GM19238 (cell line): ENCODE measurements around the gene ZNF385C.
A peak's percentile ranks its signal among the peaks of the same experiment; 100 is the strongest.

ENCODE experiments used
- DNase-seq: peaks from one replicate; pipeline ENCODE4 v3.0.0; 2011; ENCODE audit warnings: low spot score; ENCODE audit not compliant: insufficient read length

The ZNF385C gene

DNA sequence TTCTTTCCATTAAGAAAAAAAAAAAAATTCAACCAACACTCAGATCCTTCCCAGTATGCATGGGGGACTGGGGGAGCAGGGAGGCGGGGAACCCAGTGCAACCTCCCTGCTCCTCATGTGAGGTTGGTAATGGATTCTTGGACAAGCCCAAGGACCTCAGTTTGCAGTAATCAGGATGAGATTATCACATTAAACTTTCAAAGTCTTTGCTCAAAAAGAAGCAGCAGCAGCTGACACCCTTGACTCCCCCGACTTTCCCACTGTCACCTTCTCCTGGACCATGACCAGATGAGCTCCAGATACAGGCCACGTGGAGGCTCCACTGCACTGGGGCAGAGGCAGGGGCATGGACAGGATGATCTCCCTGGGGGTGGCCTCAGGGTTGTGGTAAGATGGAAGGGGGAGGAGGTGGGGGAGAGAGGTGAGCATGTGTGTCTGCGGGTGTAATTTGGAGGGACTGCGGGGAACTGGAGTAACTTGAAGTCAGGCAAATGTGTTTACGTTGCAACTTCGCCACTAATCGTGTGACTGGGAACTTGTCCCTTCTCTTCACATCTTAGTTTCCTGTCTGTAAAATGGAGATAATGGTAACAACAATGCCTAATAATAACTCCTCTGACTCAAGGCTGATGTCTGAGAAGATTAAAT, 19.8 kb downstream of the ZNF385C start:
- DNase-seq, result no peak

DNA sequence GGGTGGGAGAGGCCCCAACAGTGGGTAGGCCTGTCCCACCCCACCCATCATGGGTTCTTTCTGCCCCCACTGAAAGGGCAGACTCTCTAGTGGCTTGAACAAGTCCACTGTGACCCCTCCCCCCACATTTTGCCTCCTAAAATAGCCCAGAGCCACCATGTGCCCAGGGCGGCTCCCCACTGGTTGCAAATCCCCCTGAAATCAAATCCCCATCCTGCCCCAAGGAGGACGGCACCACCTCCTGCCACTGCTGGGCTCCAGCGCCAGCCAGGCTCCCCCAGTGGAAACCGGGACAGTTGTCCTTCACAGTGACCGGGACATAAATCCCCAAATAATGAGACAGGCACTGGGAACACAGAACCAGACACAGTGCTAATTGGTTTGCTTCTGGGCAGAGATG, 20.5 kb downstream of the ZNF385C start:
- DNase-seq, result no peak

DNA sequence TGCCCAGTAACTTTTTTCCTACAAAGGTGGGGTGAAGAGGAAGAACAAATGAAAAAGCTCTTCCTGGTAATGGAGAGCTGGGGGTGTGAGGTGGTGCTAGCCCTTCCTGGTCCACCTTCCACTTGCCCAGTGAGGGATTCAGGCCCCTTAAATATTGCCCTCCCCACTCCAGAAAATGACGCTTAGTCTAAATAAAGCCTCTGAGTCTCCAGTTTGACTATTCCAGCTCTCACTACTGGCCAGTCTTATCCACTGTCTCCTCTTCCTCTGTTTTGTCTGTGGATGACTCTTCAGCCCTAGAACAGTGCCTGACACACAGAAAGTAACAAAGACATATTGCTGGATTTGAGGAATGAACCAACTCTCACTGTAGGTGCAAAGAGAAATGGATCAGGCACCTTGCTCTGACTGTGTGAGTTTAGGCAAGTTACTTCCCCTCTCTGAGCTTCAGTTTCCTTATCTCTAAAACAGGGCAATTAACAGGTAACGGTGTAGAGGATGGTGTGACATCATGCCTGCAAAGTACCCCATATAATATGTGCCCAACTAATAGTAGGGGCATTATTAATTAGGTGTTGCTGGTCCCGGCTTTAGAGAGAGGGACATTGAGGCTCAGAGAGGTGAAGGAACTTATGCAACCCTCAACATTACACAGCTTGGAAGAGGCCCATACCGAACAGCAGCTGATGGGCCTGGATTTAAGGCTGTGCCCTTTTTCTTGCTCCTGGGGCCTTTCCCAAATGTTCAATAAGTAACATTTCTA, 21.3 kb downstream of the ZNF385C start:
- no peak for DNase-seq

DNA sequence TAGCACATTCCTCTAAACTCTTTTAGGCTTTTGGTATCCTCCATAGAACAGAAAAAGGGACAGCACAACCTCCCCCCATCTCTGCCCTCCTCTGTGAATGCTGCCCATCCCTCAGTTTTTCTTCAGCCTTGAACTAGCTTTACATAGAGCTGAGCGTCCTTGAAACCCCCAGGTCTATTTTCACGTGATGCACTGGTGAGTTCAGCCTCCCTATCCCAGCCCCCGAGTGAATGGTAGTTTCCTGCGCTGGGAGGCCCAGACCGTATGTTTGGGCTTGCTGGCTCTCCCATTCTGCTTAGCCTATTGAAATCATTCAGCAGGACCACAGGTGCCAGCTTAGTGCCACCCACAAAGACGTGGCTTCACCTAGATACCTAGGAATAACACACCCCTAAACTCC, 22.5 kb downstream of the ZNF385C start:
- DNase-seq, result no peak

DNA sequence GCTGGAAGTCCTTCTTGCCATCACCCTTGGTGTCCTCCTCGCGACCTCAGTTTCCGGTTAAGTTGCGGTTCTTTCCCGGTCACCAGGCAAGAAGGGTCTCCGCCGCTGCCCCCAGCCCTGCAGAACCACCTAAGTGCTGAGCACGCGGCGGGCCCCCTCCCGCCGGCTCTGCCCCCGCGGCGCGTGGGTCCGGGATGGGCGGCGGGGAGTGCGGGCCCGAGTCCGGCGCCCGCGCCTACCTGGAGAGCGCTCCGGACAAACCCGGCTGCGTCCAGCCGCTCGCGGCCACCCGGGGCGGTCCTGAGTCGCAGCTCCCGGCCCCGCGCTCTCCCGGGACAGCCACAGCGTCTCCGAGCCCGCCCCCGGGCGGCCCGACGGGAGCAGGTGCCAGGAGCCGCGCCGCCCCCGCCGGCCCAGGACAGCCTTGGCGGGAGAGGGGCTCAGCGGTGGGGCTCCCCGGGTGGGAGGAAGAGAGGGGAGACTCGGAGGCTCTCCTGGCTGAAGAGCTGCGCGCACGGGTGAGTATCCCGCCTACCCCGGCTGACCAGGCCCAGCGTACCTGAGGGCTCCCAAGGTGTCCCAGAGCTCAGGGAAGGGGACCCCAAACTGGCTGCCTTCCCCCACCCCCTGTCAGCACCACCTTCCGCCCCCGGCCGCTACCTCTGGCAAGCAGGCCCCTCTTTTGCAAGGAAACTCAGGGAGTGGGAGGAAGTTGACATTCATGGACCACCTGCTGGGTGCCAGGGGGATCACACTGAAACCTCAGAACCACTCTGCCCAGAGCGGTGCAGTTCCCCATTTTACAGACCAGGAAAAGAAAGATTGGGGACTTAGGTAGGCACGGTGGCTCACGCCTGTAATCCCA, 25.7 kb downstream of the ZNF385C start:
- DNase-seq, result no peak

DNA sequence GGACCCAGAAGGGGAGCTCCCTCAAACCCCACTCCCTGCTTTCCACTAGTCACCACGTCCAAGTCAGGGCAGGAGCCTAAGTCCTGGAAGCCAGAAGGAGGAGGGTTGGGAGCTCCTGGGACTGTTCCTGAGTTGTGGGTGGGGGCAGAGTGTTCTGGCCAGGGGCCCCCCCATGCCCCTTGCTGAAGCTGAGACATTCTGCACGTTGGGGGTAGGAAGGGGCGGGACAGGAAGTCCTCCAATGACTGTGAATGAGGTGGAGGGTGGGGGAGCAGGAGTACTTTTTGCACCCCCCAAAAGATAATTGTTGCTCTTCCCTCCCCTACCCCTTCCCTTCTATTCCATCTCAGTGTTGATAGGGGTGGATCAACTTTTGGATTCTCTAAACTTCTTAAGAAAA, 26.5 kb downstream of the ZNF385C start:
- no peak for DNase-seq

DNA sequence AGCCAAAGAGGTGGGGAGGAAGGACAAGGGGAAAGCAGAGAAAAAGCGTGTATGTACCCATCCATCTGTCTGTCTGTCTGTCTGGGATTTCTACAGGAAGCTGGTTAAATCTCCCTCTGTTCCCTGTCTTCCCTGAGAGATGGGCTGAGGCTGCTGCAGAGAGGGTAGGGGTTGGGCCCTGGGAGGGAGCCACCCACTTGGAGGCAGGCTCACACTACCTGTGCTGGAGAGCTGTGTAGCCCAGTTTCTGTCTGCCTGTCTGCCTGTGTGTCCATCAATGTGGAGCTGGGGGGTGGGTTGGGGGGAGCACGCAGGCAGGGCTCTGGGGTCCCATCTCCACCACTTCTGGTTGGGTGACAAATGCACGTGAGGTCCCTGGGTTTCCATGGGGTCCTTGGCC, 29.3 kb downstream of the ZNF385C start:
- DNase-seq, result no peak

DNA sequence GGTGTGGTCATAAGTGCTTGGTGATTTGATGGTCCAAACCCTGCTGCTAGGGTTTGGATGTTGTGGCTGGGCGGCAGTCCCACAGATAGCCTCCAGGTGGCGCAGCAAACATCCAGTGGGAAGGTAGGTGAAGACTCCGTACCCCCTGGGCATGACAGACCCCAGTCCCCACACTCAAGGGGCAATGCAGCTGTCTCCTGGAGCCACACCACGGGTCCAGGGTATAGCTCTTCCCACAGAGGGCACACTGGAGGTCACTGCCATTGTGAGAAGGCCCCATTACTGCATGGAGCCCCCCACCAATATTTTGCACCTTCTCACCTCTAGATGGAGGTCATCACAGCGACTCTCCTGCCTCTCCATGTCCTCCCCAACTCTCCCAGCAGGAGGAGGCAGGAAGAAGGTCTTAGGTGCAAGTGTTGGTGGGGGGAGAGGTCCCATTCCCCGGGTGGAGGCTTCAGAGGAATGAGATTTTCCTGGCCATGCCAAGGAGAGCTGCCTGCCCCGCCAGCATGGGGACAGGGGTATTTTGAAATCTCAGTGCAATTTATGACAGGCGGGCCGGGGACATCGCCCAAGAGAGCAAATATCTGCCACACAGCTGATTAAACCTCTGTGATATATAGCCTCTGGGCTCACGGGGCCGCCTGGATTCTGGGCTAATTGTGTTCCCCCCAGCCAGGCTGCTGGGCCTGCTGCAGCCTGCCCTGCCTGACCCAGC, 30.7 kb downstream of the ZNF385C start:
- DNase-seq, result peak; percentile 46

DNA sequence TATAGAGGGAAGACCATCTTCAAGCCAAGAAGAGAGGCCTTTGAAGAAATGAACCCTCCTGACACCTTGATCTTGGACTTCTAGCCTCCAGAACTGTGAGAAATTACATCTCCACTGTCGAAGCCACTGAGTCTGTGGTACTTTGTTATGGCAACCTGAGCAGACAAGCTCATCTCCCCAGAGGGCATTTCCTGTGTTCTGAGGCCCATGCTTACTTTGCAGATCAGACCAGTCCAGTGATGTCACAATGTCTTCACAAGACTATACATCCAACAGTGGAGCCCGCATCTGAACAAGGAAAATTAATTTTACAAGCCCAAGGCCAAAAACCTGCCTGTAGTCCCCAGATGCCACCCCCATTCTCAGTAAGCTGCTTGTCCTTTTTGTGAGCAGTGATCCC, 33.1 kb downstream of the ZNF385C start:
- no peak for DNase-seq

DNA sequence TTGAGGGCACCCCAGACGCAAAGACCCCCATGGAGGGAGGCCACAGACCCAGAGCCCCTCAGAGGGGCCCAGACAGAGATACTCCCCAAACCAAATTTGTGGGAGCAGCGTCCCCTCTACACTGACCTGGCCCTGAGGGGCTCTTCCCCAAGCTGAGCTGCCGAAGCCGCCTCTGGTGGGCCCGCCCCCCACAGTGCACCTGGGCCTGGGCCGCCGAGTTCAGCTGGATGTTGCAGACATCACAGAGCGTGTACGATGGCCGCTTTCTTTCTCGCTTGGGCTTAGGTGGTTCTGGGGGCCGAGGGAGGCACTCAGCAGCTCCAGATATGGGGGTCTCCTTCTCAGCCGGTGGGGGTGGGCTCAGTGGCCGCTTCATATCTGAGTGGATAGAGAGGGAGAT, 35.6 kb downstream of the ZNF385C start:
- no peak for DNase-seq

DNA sequence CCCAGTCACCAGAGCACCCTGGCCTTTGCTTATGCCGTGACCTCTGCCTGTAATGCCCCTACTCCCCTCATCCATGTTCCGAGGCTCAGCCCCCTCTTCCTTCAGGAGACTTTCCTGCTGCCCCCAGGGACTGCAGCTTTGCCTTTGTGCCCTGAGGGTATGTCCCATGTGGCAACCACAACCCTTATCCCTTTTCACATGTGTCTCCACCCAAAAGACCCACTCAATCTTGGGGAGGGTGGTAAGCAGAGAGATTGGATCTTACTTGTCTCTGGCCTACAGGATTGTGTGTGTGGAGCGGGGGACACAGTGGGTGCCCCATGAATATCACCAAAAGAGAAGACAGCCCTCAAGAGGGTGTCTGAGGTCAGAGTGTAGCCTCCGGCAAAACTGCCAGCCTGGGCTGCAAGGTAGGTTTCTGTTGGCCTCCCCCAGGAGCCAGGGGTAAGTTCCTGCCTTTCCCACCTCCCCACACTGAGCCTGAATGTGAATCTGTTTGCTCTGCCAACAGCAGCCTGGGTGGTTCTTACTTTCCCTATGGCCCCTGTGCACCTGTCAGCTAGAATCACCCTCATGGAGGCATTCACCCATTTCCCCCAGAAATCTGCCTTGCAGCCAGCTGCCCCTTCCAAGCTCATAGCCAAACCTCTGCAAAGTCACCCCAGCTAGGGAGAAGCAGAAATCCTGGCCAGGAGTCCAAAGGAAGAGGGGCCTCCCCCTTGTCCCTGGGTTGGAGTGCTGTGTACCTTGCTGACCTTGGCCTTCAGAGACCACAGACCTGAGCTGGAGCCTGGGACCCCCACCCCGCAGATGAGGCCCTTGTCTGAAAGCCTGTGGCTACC, 36.4 kb downstream of the ZNF385C start:
- DNase-seq, result no peak

DNA sequence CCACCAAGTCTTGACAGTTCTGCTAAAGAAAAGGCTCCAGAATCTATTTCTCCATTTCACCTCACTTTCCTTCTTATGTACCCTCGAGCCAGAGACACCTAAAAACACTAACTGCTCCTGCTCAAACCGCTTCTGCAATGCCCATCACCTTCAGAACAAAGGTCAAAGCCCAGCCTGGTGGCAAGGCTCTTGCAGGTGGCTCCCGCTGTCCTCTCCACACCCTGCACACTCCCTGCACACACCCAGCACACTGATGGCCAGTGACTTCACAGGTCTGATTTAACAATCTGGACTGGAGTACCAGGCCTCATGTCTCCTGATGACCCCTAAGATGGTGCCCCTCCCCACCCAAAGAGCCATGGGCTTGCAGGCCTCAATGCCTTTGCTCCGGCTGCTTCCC, 38.0 kb downstream of the ZNF385C start:
- no peak for DNase-seq

DNA sequence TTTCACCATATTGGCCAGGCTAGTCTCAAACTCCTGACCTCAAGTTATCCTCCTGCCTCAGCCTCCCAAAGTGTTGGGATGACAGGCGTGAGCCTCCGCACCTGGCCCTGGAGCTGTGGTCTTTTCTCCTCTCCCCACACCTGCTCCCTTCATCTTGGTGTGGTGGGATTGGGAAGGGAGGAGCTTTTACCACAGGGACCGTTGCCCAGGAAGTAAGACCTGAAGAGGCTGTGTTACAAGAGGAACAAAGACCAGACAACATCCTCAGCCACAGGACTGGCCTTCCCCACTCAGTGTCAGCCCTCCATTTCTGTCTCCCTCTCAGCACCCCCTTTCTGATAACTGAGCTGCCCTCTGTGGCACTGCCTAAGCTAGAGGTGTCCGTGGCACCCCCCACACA, 38.5 kb downstream of the ZNF385C start:
- no peak for DNase-seq

DNA sequence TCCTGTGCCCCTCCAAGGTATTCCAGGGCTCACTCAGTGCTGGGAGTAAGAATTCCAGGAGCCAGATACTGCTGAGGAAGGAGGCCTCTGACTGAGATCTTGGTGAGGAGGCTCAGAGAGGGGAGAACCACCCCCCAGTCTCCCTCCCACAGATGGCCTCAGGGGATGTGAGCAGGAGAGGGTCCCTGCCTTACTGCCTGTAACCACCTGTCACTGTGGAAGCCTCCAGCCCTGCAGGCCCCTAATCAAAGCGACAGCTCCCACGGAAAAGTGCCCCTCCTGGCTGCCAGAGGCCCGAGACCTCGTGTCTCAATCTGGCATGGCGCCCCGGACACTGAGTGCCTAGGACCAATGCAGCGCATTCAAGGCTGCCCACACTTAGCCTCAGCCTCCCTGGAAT, 40.2 kb downstream of the ZNF385C start:
- no peak for DNase-seq

DNA sequence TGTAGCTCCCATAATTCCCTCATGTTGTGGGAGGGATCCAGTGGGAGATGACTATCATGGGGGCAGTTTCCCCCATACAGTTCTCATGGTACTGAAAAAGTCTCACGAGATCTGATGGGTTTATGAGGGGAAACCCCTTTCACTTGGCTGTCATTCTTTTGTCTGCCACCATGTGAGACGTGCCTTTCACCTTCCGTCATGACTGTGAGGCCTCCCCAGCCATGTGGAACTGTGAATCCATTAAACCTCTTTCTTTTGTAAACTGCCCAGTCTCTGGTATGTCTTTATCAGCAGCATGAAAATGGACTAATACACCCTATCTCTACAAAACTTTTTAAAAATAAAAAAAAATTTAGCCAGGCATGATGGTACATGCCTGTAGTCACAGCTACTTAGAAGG, 41.6 kb downstream of the ZNF385C start:
- no peak for DNase-seq

DNA sequence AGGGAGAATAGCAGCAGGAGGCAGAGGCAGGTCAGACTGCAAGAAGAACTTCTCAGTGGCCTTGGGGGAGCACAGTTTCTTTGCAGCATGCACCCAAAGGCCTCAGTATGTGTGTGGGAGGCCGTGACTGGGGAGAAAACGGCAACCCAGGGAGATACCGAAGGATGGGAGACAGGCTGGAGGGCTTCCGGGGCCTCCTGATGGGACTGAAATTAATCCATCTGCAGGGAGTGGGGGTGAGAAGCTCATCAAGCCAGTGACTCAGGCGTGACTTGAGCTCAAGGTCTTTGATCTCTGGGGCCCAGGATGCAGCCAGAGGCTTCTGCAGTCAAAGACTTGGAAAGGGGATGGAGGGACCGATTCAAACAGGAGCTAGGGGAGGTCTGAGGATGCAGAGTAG, 42.8 kb downstream of the ZNF385C start:
- DNase-seq, result no peak

DNA sequence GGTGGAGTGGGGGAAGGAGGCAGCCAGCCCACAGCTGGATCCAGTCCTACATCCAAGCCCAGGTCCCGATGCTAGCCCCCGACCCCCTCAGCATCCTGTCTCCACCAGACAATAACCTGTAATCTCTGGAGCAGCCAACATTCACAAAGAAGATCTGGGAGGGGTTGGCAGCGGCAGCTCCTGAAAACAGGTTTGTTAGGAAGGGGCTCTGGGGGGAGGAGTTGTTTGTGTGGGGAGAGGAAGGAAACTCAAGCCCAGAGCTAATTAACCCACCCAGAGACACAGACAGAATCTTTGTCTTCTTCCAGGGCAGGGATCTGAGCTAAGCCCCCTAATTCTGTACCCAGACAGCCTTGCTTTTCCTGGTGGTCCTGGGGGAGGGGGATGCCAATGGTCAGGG, 43.2 kb downstream of the ZNF385C start:
- no peak for DNase-seq

DNA sequence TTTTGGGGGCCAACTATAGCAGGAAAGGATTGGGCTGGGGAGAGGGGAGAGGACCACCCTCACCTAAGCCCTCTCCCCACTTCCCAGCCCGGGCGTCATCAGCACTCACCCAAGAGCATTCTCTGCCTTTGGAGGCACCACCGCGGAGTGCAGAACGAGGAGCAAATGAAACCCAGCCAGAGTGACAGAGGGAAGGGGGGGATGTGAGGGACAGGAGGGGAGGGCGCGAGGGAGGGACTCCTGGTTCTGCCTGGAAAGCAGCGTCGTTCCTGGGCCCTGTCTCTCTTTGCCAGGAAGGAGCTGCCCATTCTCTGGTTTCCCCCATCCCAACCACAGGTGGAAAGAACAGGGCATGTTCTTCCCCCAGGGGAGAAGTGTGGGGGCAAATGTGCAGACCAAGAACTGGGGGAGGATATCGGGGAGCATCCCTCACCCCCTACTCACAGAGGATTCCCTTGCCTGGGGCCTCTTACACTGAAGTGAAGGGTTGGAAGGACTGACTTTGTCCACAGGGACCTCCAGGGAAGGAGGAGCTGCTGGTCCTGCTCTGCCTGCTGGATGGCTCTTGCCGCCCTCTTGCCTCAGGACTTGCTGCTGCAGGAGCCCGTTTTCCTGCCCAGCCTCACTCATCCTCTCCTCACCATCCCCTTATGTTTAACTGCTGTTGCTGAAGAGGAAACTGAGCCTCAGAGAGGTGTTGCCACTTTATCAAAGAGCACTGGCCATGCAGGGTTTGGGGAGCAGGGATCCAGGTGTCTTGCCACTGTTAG, 44.4 kb downstream of the ZNF385C start:
- DNase-seq, result no peak

DNA sequence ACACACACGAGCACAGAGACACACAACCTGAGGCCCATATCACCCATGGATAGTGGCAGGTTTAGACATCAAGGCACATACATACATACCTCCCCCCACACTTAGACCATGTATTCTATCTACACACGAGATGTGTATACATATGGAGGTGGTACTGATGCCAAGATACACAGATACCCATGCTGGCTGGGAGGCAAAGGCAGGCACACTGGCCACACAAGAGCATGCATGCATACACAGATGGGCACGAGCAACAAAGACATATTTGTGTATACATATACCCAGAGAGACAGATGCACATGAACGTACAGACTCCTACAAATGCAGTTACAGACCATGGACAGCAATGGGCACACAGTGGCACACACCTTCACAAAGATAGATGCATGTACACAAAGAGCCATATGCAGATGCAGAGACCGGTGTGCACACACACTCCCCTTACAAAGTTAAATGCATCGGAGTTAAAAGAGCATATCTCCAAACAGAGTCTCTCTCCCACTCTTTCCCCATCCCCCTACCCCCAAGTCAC, 45.9 kb downstream of the ZNF385C start:
- DNase-seq, result no peak

DNA sequence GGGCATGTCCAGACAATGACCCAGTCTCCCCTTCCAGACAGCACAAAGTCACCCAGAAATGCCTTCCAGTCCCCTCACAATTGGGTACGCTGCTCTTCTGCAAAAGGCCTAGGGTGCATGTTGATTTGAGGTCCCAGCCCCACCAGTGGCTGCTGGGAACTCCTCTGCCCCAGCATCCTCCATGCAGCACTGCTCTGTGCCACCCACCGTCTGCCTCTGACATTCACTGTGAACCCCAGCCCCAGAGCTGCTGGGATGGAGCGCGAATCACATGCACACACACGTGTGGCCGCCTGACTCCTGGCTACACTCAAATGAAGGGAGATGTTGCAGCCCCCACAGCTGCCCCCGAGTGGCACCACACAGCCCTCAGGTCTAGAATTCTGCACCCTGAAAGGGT, 46.6 kb downstream of the ZNF385C start:
- no peak for DNase-seq
